Body of pancreas (tissue), 4 donors: ENCODE results near the gene COX4I1. TPM values are rescaled to one million over a fixed set of nuclear protein-coding genes. Genes with fewer than 3 reads are reported as not detected.
A peak's percentile ranks its signal among the peaks of the same experiment; 100 is the strongest.
"Not testable (repeated sequence)": the region's sequence is repeated elsewhere in the genome, so short reads cannot be mapped to it uniquely, and the experiment has no call there.

Source experiments
- ATAC-seq: fragments of 150-250 bp; one replicate; pipeline ENCODE4 v1.9.1; 2016
- DNase-seq, 4 donors: peaks; one replicate each; pipeline ENCODE4 v3.0.0-alpha.2; 2019
- H3K27ac ChIP-seq, 4 donors: fragments of 200-600 bp; sonication (generic); 1 replicate in 3 of 4; 2 replicates in 1 of 4; pipeline versions ENCODE4 v1.5.1 to v1.6.1; 2016 to 2019; ENCODE audit warnings: mild to moderate bottlenecking in 1 of 4, mixed read lengths in 1 of 4, moderate library complexity in 1 of 4
- H3K27me3 ChIP-seq, 2 donors: fragments of 200-600 bp; sonication (generic); one replicate each; pipeline ENCODE4 v1.6.0; 2016; ENCODE audit warnings: mild to moderate bottlenecking in 1 of 2
- H3K36me3 ChIP-seq, 2 donors: fragments of 200-600 bp; sonication (generic); replicated peaks in 1 of 2; 2 replicates each; pipeline ENCODE4 v1.5.1; 2016; ENCODE audit warnings: low read depth in 2 of 2; ENCODE audit not compliant: insufficient read depth in 1 of 2
- H3K4me1 ChIP-seq: fragments of 200-600 bp; sonication (generic); one replicate; pipeline ENCODE4 v1.6.0; 2016
- H3K4me3 ChIP-seq, 2 donors: fragments of 200-600 bp; sonication (generic); 1 replicate in 1 of 2; 2 replicates in 1 of 2; pipeline ENCODE4 v1.5.1; 2016 to 2019
- H3K9me3 ChIP-seq, 3 donors: fragments of 200-600 bp; sonication (generic); 1 replicate in 2 of 3; 2 replicates in 1 of 3; pipeline ENCODE4 v1.5.1; 2016
- POLR2A ChIP-seq, 3 donors: fragments of 450-650 bp; IDR thresholded peaks; one replicate each; pipeline ENCODE4 v1.6.1; 2016; ENCODE audit warnings: antibody characterized with exemption in 3 of 3, mild to moderate bottlenecking in 2 of 3
- WGBS, 2 donors: methylation state at CpG; one replicate each; pipeline ENCODE4 v1.1.5; 2017; 5-methylcytosine and 5-hydroxymethylcytosine counted together
- intact Hi-C: fragments of 100-400 bp; cut with DNase I; formaldehyde crosslinking; loops from one replicate; pipeline ENCODE4 v1.15.1; 2023
- total RNA-seq, 2 donors: library from RNA; depleted of rRNA; stranded (reverse); fragments of >200 nt; gene quantifications; one replicate each; pipeline ENCODE4 v1.1.0, GENCODE V29; 2016
- TF ChIP-seq, protein P1 (sequence below), 7 experiments: fragments of 450-650 bp in 4 of 7; fragments of 200-600 bp in 3 of 7; sonication (generic) in 3 of 7; IDR thresholded peaks; one replicate each; pipeline ENCODE4 v1.5.1; 2016 to 2019; ENCODE audit warnings: antibody characterized with exemption in 7 of 7

Gene COX4I1
- total RNA-seq, 2 donors from 2014 or later, result 259 to 291 TPM

DNA sequence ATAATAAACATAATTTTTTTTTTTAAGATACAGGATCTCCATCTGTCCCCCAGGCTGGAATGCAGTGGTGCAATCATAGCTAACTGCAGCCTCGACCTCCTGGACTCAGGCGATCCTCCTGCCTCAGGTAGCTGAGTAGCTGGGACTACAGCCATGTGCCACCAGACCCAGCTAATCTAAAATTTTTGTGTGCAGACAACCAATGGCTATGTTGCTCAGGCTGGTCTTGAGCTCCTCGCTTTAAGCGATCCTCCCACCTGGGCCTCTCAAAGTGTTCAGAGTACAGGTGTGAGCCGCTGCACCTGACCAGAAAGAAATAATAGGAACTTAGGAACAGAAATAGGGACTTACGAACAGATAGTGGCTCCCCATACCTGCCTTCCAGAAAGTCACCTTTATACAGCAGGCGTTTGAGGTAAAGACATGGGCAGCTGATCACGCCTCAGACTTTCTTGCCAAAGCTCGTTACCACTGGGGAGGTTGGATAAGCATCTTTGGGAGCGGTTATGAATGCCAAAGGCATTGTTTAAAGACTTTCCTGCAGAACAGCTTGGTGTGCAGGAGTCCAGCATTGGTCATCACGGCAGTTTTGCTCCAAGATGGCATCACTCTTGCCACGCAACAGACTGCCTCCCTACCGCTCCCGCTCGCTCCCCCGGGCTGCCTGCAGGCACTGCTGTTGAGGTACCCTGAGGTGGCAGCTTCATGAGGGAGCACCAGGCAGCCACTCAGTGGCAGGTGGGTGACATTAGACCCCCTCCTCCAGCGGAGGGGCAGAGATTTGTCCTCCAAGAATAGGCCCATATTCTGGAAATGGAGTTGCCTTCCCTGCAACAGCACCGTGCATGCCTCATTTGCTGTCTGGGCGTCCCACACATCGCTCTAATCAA, 13.6 kb downstream of the COX4I1 start:
- DNase-seq (no peak), ATAC-seq (no peak)
- H3K4me1 ChIP-seq, result peaks cover 13% of the 10 kb centered on the region
- TF ChIP-seq, protein P1, sequence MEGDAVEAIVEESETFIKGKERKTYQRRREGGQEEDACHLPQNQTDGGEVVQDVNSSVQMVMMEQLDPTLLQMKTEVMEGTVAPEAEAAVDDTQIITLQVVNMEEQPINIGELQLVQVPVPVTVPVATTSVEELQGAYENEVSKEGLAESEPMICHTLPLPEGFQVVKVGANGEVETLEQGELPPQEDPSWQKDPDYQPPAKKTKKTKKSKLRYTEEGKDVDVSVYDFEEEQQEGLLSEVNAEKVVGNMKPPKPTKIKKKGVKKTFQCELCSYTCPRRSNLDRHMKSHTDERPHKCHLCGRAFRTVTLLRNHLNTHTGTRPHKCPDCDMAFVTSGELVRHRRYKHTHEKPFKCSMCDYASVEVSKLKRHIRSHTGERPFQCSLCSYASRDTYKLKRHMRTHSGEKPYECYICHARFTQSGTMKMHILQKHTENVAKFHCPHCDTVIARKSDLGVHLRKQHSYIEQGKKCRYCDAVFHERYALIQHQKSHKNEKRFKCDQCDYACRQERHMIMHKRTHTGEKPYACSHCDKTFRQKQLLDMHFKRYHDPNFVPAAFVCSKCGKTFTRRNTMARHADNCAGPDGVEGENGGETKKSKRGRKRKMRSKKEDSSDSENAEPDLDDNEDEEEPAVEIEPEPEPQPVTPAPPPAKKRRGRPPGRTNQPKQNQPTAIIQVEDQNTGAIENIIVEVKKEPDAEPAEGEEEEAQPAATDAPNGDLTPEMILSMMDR (IDR thresholded peaks at IDR 0.05), result no peak
- TF ChIP-seq POLR2A (IDR thresholded peaks at IDR 0.05), result no peak
- WGBS, 2 donors, result 85 to 88% methylated on average over 12 to 20 of the region's 20 CpGs
- peaks cover 0 to 6% of the 10 kb centered on the region in 2 donors for H3K27me3 ChIP-seq
- H3K4me3 ChIP-seq, result no peak overlapping the region
- no peaks in the 10 kb centered on the region for H3K9me3 ChIP-seq
- no peaks in the 10 kb centered on the region for H3K36me3 ChIP-seq
- no peak overlapping the region for H3K27ac ChIP-seq
- intact Hi-C loops, result no loop called here

GRCh38 chr16:85816159-85816558, 16.7 kb downstream of the COX4I1 start:
- Histone ChIP-seq H3K9me3 (no peaks in the 10 kb centered on the region), H3K27ac (no peak overlapping the region), H3K4me1 (peaks cover 2% of the 10 kb centered on the region), H3K36me3 (no peaks in the 10 kb centered on the region), H3K27me3 (peaks cover 0 to 6% of the 10 kb centered on the region in 2 donors), H3K4me3 (no peak overlapping the region)
- ATAC-seq (no peak), DNase-seq (no peak)
- WGBS, 2 donors, result 87 to 91% methylated on average over 14 of the region's 14 CpGs
- TF ChIP-seq, protein P1 (IDR thresholded peaks at IDR 0.05), result no peak
- no peak for TF ChIP-seq POLR2A (IDR thresholded peaks at IDR 0.05)
- intact Hi-C loops, result no loop called here

DNA sequence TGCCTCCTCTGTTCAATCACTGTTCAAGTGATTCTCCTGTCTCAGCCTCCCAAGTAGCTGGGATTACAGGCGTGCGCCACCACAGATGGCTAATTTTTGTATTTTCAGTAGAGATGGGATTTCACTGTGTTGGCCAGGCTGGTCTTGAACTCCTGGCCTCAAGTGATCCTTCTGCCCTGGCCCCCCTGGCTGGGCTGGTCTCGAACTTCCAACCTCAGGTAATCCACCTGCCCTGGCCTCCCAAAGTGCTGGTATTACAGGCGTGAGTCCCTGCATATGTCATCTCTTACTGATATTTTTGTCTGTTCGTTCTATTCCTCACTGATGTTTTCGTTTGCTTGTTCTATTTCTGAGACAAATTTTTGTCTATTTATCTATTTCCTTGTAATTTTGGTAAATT, 17.7 kb downstream of the COX4I1 start:
- ATAC-seq, intact Hi-C loops, H3K9me3 ChIP-seq, H3K27ac ChIP-seq, H3K27me3 ChIP-seq, H3K36me3 ChIP-seq, DNase-seq, H3K4me1 ChIP-seq, H3K4me3 ChIP-seq: not testable (repeated sequence)
- 81 to 82% methylated on average over 6 of the region's 6 CpGs for WGBS, 2 donors

GRCh38 chr16:85819245-85819644, 19.8 kb downstream of the COX4I1 start:
- Histone ChIP-seq H3K4me3 (no peak overlapping the region), H3K36me3 (no peaks in the 10 kb centered on the region), H3K4me1 (peaks cover 7% of the 10 kb centered on the region), H3K27ac (no peak overlapping the region), H3K27me3 (peaks cover 0 to 6% of the 10 kb centered on the region in 2 donors), H3K9me3 (no peaks in the 10 kb centered on the region)
- WGBS, 2 donors, result 1 to 2% methylated on average over 10 of the region's 10 CpGs
- TF ChIP-seq, protein P1 (IDR thresholded peaks at IDR 0.05), result peak; percentile 35 to 65 (median 52)
- no peak for TF ChIP-seq POLR2A (IDR thresholded peaks at IDR 0.05)
- intact Hi-C loops, result no loop called here
- peak; percentile 80 to 90 (median 84) for DNase-seq
- peak; percentile 45 for ATAC-seq

DNA sequence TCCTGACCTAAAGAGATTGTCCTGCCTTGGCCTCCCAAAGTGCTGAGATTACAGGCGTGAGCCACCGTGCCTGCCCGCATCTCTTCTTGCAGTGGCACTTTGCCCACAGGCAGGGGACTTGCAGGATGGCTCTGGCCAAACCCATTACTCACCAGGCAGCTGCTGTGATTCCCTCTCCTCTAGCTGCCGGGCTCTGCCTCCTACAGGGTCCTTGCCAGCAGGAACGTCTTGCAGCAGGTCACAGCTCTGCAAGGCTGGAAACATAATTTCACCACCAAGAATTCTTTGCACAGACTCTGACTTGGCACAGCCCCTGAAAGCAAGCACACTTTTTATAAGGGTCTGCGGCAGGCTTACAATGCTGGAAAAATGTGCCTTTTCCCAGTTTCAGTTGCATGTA, 20.3 kb downstream of the COX4I1 start:
- peaks cover 7% of the 10 kb centered on the region for H3K4me1 ChIP-seq
- H3K27me3 ChIP-seq, result peaks cover 0 to 6% of the 10 kb centered on the region in 2 donors

More for the DNA sequence above, 20.3 kb downstream of the COX4I1 start:
- WGBS, 2 donors, result 29 to 32% methylated on average over 5 to 6 of the region's 6 CpGs
- DNase-seq (peak in 3 of 4 donors; percentile 29 to 77 (median 61)), ATAC-seq (no peak)
- Histone ChIP-seq H3K9me3 (no peaks in the 10 kb centered on the region), H3K36me3 (no peaks in the 10 kb centered on the region), H3K27ac (no peak overlapping the region), H3K4me3 (no peak overlapping the region)
- TF ChIP-seq, protein P1 (IDR thresholded peaks at IDR 0.05), result no peak
- no peak for TF ChIP-seq POLR2A (IDR thresholded peaks at IDR 0.05)
- intact Hi-C loops, result loop anchor here (5.0 to 10.0 kb wide), 2 partner anchors 165 to 198 kb away; no protein-coding TSS in a partner anchor
